ENCODE measurements around the gene LTB4R. TPM values are rescaled to one million over a fixed set of nuclear protein-coding genes. Genes with fewer than 3 reads are reported as not detected.

Gene LTB4R
- total and polyA plus RNA-seq, 4 donors: 0.86 to 5.0 (median 2.5) TPM

GRCh38 chr14:24261969-24262327 is 49.4 kb upstream of the LTB4R start (continued):
- TF ChIP-seq EGR1 (IDR thresholded peaks at IDR 0.05; ENCODE audit: low read depth in 2 of 2) (no peak), YY1 (IDR thresholded peaks at IDR 0.05) (no peak), HNF4G (IDR thresholded peaks at IDR 0.05) (no peak)

- Histone ChIP-seq H3K4me3 (ENCODE audit: low read depth in 1 of 3, low read length in 3 of 3) (no peak within 1 kb of the TSS), H3K9ac (ENCODE audit: low read depth in 1 of 2, low read length in 2 of 2) (no peak within 1 kb of the TSS), H3K9me3 (ENCODE audit: control insufficient read depth in 4 of 4, low read length in 3 of 4) (no peaks in the 10 kb centered on the region), H3K27ac (ENCODE audit: low read depth in 1 of 2, low read length in 2 of 2) (no peak within 1 kb of the TSS), H3K36me3 (ENCODE audit: control insufficient read depth in 4 of 4, insufficient read depth in 3 of 4, low read depth in 1 of 4, low read length in 3 of 4) (peaks cover 0 to 34% (median 8%) of the 10 kb centered on the region in 4 donors), H3K4me1 (ENCODE audit: control insufficient read depth in 4 of 4, insufficient read depth in 4 of 4, low read length in 3 of 4) (no peaks in the 10 kb centered on the region), H3K27me3 (ENCODE audit: control insufficient read depth in 4 of 4, insufficient read depth in 4 of 4, low read length in 3 of 4) (no peaks in the 10 kb centered on the region)
- WGBS: 93% methylated on average over 14 of the region's 14 CpGs
- TF ChIP-seq JUND (IDR thresholded peaks at IDR 0.05): no peak
- TF ChIP-seq HNF4A (conservative IDR thresholded peaks at IDR 0.05): no peak
- no peak for TF ChIP-seq HNF4G (IDR thresholded peaks at IDR 0.05)
- TF ChIP-seq YY1 (IDR thresholded peaks at IDR 0.05): no peak
- TF ChIP-seq MAX (IDR thresholded peaks at IDR 0.05): no peak
- no peak for TF ChIP-seq RXRA (IDR thresholded peaks at IDR 0.05)
- TF ChIP-seq SP1 (IDR thresholded peaks at IDR 0.05): no peak
- TF ChIP-seq REST (IDR thresholded peaks at IDR 0.05): no peak
- no peak for TF ChIP-seq TAF1 (conservative IDR thresholded peaks at IDR 0.05)
- no peak for TF ChIP-seq FOXA1 (IDR thresholded peaks at IDR 0.05)
- TF ChIP-seq FOXA2 (IDR thresholded peaks at IDR 0.05): no peak
- no peak for TF ChIP-seq ZBTB33 (IDR thresholded peaks at IDR 0.05)
- TF ChIP-seq NR2F2 (IDR thresholded peaks at IDR 0.05): no peak
- no peak for DNase-seq (ENCODE audit: low spot score)
These were observed 48.2 kb upstream of the LTB4R start, which contains the start of gene TGM1 for GRCh38 chr14:24262821-24263733. Gene TGM1, minus strand, starts transcription at chr14:24263177. Its CDS starts 825 bp downstream, at chr14:24262352.

GRCh38 chr14:24263848-24264247 is 47.5 kb upstream of the LTB4R start:
- Histone ChIP-seq H3K36me3 (ENCODE audit: control insufficient read depth in 4 of 4, insufficient read depth in 3 of 4, low read depth in 1 of 4, low read length in 3 of 4) (peaks cover 0 to 36% (median 8%) of the 10 kb centered on the region in 4 donors), H3K4me3 (ENCODE audit: low read depth in 1 of 3, low read length in 3 of 3) (no peak overlapping the region), H3K27ac (ENCODE audit: low read depth in 1 of 2, low read length in 2 of 2) (no peak overlapping the region), H3K9me3 (ENCODE audit: control insufficient read depth in 4 of 4, low read length in 3 of 4) (no peaks in the 10 kb centered on the region), H3K4me1 (ENCODE audit: control insufficient read depth in 4 of 4, insufficient read depth in 4 of 4, low read length in 3 of 4) (no peaks in the 10 kb centered on the region), H3K9ac (ENCODE audit: low read depth in 1 of 2, low read length in 2 of 2) (no peak overlapping the region), H3K27me3 (ENCODE audit: control insufficient read depth in 4 of 4, insufficient read depth in 4 of 4, low read length in 3 of 4) (no peaks in the 10 kb centered on the region)
- DNase-seq (ENCODE audit: low spot score): no peak
- no peak for TF ChIP-seq SP1 (IDR thresholded peaks at IDR 0.05)
- no peak for TF ChIP-seq REST (IDR thresholded peaks at IDR 0.05)
- TF ChIP-seq RAD21 (IDR thresholded peaks at IDR 0.05): no peak
- no peak for TF ChIP-seq NR2F2 (IDR thresholded peaks at IDR 0.05)
- TF ChIP-seq EGR1 (IDR thresholded peaks at IDR 0.05; ENCODE audit: low read depth in 2 of 2): no peak
- no peak for TF ChIP-seq HNF4G (IDR thresholded peaks at IDR 0.05)
- TF ChIP-seq CTCF (IDR thresholded peaks at IDR 0.05; ENCODE audit: low read depth, low read length, missing input control): no peak
- no peak for TF ChIP-seq HNF4A (conservative IDR thresholded peaks at IDR 0.05)
- no peak for TF ChIP-seq FOXA1 (IDR thresholded peaks at IDR 0.05)
- TF ChIP-seq MAX (IDR thresholded peaks at IDR 0.05): no peak
- TF ChIP-seq GABPA (IDR thresholded peaks at IDR 0.05 in 1 of 2, conservative IDR thresholded peaks at IDR 0.05 in 1 of 2): no peak
- 87% methylated on average over 6 of the region's 6 CpGs for WGBS
